Renal pelvis (tissue), 4 donors: ENCODE measurements around the gene HIVEP1. TPM values are rescaled to one million over a fixed set of nuclear protein-coding genes. Genes with fewer than 3 reads are reported as not detected.
"Not testable (repeated sequence)": the region's sequence is repeated elsewhere in the genome, so short reads cannot be mapped to it uniquely, and the experiment has no call there.

Experiments
- DNase-seq: peaks from one replicate; pipeline ENCODE4 v3.0.0-alpha.2; 2013
- polyA plus RNA-seq, 3 donors: library from polyadenylated mRNA; unstranded; fragments of 120-200 nt; gene quantifications; one replicate each; pipeline ENCODE4 v1.2.1, GENCODE V29; 2013; ENCODE audit not compliant: insufficient read length in 3 of 3

The HIVEP1 gene
- polyA plus RNA-seq, 3 donors: 23.2 to 25.0 (median 23.9) TPM

GRCh38 chr6:12078014-12078413 is 65.9 kb downstream of the HIVEP1 start:
- no peak for DNase-seq

GRCh38 chr6:12081771-12082170 is 69.7 kb downstream of the HIVEP1 start:
- no peak for DNase-seq

DNA sequence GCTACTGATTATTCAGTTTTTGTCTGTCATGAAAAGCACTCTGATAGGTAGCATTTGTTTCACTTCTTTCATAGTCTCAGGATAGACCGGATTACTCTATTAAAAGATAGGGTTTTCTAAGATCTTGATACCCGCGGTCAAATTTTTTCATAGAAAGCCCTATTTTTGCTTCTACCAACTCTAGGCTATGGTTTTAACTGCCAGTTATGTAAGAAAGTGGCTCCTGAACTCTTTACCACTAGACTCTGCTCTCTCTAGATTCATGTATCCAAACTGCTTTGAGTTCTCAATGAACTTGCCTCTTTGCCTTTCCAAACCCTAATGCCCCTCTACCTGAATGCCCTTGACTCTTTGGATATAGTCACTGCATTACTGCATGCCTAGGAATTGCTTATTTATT is 70.3 kb downstream of the HIVEP1 start:
- DNase-seq: no peak

DNA sequence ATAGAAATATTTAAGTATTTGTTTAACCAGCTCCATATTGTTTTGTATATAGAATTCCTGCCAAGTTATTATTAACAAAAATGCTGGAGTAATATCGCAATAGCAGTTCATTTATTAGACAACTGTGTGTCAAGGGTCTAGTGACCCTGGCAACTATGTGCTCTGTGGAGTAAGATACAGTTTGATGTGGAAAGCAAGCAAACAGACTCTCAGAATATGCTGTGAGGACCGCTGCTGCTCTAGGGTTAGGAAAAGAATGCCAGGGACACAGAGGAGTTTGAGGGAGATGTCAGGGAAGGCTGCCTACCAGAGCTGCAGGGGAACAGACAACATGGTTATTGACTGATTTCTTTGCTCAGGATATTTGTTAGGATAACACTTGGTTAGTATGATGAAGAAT is 71.2 kb downstream of the HIVEP1 start:
- DNase-seq: no peak

DNA sequence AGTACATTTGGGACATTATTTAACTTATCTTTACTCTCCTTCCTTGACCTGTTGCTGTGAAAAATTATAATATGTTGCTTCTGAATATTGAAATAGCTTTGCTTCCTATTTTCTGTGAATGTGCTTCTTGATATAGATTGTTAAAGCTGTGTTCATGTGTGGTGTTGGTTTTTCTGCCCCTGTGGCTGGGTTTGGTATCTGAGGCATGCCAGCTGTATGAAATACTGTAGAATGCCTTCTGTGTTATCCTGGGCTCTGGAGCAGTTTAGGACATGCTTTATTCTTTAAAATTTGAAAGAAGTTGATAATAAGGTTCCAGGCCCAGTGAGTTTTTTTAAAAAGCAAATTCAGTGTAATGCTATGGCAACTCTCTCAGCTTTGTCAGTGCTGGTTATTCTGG is 71.7 kb downstream of the HIVEP1 start:
- DNase-seq: no peak

DNA sequence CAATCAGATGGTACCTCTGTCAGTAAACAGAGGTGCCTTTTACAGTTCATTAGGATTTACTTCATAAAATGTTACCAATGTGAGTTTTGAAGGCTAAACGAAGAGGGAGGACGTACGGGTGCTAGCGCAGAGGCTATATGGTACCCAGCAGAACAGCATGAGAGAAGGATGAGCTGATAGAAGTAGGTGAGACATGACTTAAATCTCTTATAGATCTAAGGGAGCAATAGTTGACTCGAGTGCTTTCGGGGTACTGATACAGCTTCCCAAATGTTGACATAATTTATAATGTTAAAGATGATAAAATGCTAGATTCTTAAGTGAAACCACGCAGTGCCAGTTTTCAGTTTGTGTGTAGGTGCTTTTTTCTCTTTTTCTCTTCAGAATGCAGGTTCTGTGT is 72.6 kb downstream of the HIVEP1 start:
- no peak for DNase-seq

GRCh38 chr6:12088531-12088930 is 76.4 kb downstream of the HIVEP1 start:
- DNase-seq: no peak

DNA sequence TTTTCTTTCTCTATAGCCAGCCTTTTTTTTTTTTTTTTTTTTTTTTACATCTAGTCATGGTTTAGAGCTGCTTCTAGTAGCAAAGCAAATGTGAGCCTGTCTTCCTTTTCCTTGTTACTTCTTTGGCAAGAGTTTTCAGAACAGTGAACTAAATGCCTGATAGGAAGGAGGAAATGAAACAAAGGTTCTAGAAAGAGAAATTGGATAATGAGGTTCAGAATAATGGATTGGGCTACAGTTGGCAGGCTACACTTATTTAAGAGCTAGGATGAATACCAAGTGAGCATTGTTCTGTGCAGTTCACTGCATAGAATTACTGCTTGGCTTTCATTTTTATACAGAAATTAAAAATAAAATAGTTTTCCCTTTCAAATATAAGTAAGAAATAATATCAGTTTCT is 78.6 kb downstream of the HIVEP1 start:
- no peak for DNase-seq

GRCh38 chr6:12092762-12093161 is 80.7 kb downstream of the HIVEP1 start:
- DNase-seq: no peak

DNA sequence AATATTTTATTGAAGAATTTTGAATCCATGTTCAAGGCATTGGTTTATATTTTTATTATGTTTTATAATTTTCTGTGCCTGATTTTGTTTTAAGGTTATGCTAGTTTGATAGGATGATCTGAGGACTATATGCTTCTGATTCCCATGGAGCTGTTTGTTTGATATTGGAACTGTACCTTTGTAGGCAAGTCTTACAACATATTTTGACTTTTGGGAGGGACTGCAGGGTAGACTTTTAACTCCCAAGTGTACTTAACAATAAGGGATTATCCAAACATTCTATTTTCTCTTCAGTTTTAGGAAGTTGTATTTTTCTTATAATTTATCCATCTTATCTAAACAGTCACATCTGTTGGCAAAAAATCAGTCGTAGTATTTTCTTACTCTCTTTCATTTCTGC is 82.6 kb downstream of the HIVEP1 start:
- no peak for DNase-seq

- no peak for DNase-seq
Observed at GRCh38 chr6:12096342-12096741, 84.2 kb downstream of the HIVEP1 start.

DNA sequence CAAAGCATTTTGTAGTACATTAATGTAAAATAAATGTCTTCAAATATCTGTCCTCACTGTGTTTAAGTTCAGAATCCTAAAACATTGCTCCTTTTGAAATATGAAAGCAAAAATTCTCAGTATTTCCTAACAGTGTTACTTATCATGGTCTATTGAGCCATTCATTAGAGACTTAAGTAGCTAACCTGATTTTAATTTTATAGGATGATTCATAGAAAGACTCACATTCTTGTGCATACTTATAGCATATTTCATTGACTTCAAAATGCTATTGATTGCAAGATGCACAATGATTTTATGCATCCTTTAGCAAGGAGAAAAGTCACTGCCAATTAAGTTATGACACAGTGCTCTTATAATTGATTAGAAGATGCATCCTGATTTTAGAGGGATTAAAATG is 85.7 kb downstream of the HIVEP1 start:
- DNase-seq: no peak

DNA sequence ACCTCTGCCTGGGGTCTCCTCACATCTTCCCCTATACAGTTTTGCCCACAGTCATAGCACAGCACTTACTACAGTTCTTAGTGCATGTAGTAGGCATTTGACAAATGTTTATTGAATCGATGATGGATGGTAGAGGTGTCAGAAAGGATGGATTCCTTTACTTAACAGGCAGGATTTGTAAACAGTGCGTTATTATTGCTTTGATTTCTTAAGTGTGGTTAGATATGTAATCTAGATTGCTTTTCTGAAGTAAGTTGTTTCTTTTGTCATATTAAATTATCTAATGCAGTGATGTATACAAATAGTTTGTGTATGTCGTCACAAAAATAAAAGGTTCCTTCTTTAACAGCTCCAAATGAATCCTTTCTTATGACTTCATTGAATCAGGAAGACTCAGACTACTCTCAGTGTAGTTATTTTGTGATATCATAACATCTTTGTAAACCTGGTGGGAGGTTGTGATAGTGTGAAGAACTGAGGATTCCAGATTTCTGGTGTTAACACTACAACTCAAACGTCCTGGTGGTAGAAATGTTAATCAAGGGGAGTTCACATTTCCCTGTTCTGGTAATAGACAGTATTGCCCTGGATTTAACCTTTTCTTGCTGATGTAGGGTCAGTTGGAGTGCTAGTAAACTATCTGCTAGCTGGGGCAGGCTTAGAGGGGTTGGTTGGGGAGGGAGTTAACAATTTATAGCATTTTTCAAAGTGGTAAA is 87.7 kb downstream of the HIVEP1 start:
- DNase-seq: no peak

GRCh38 chr6:12101048-12101447 is 88.9 kb downstream of the HIVEP1 start:
- no peak for DNase-seq

DNA sequence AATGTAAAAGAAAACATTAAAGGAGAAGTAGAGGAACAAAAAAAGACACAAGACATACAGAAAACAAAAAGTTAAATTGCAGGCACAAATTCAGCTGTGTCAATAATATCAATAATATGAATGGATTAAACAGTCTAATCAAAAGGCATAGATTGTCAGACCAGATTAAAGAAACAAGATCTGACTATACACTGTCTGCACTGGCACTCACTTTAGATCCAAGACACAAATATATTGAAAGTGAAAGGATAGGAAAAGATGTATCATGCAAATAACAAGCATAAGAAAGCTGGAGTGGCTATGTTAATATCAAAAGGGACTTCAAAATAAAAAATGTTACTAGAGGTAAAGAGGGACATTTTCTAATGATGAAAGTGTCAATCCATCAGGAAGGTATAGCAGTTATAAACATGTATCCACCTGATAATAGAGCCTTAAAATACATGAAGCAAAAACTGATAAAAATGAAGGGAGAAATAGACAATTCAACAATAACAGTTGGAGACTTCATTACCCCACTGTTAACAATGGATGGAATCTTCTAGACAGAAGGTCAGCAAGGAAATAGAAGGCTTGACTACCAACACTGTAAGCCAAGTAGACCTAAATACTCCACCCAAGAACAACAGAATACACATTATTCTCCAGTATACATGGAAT is 89.7 kb downstream of the HIVEP1 start:
- no peak for DNase-seq

- DNase-seq: no peak
Observed at GRCh38 chr6:12102350-12102749, 90.2 kb downstream of the HIVEP1 start.

GRCh38 chr6:12103158-12103557 is 91.0 kb downstream of the HIVEP1 start:
- no peak for DNase-seq

- DNase-seq: no peak
Observed at GRCh38 chr6:12105271-12105670, 93.2 kb downstream of the HIVEP1 start.

DNA sequence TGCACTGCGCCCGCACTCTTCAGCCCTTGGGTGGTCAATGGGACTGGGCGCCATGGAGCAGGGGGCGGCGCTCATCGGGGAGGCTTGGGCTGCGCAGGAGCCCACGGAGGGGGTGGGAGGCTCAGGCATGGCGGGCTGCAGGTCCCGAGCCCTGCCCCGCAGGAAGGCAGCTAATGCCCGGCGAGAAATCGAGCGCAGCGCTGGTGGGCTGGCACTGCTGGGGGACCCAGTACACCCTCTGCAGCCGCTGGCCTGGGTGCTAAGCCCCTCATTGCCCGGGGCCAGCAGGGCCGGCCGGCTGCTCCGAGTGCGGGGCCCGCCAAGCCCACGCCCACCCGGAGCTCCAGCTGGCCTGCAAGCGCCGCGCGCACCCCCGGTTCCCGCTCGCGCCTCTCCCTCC is 96.3 kb downstream of the HIVEP1 start:
- DNase-seq: not testable (repeated sequence)

DNA sequence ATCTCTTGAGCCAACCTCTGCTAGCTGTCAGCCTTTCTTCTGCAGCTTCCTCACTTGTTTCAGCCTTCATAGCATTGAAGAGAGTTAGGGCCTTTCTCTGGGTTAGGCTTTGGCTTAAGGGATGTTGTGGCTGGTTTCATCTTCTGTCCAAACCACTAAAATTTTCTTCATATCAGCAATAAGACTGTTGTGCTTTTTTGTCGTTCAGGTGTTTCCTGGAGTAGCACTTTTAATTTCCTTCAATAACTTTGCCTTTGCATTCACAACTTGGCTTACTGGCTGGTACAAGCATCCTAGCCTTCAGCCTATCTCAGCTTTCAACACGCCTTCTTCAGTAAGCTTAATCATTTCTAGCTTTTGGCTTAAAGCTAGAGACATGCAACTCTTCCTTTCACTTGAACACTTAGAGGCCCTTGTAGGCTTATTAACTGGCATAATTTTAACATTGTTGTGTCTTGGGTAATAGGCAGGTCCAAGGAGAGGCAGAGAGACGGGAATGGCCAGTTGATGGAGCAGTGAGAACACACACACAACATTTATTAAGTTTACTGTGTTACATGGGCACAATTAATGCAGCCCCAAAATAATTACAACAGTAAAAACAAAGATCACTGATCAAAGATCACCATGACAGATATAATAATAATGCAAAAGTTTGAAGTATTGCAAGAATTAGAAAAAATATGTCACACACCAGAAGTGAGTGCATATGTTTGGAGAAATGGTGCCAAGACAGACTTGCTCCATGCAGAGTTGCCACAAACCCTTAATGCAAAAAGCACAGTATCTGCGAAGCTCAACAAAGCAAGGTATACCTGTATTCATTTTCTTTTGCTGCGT is 98.6 kb downstream of the HIVEP1 start:
- DNase-seq: no peak

GRCh38 chr6:12111363-12111670 is 99.2 kb downstream of the HIVEP1 start:
- no peak for DNase-seq

- DNase-seq: no peak
Observed at GRCh38 chr6:12112540-12113189, 100.6 kb downstream of the HIVEP1 start.

DNA sequence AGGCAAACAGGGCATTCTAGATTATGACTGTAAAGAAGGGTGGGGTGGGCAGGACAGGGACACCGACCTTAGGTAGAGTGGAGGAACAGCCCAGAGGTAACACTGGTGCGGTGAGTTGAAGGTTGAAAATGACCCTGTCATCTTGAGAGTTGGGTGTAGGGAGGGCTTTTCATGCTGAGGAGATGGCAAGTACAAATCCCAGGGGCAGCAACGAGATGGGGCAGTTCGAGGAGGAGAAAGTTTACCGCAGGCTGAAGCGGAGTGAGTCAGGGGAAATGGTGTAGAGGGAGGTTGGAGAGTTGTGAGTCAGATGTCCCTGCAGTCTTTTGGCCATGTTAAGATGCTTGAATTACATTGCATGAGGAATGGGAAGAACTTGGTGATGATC is 101.1 kb downstream of the HIVEP1 start:
- DNase-seq: no peak
